Esophagus squamous epithelium (tissue), 4 donors: ENCODE measurements around the gene BEND4.

Source experiments
- POLR2A ChIP-seq, 4 donors: fragments of 450-650 bp; IDR thresholded peaks; one replicate each; pipeline ENCODE4 v1.6.1; 2017; ENCODE audit warnings: antibody characterized with exemption in 4 of 4, mild to moderate bottlenecking in 4 of 4, moderate library complexity in 3 of 4
- TF ChIP-seq, protein P1 (sequence below), 6 experiments: fragments of 450-650 bp in 4 of 6; fragments of 200-600 bp in 2 of 6; sonication (generic) in 2 of 6; IDR thresholded peaks; one replicate each; pipeline ENCODE4 v1.5.1; 2016 to 2019; ENCODE audit warnings: antibody characterized with exemption in 6 of 6, mild to moderate bottlenecking in 4 of 6, moderate library complexity in 4 of 6

DNA sequence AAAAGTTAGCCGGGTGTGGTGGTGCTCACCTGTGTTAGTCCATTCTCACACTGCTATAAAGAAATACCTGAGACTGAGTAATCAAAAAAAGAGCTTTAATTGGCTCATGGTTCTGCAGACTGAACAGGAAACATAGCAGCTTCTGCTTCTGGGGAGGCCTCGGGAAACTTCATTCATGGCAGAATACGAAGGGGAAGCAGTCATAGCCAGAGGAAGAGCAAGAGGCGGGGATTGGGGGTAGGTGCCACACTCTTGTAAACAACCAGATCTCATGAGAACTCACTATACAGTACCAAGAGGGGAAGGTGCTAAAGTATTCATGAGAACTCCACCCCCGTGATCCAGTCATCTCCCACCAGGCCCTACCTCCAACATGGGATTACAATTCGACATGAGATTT is 64.1 kb downstream of the BEND4 start:
- TF ChIP-seq, protein P1, sequence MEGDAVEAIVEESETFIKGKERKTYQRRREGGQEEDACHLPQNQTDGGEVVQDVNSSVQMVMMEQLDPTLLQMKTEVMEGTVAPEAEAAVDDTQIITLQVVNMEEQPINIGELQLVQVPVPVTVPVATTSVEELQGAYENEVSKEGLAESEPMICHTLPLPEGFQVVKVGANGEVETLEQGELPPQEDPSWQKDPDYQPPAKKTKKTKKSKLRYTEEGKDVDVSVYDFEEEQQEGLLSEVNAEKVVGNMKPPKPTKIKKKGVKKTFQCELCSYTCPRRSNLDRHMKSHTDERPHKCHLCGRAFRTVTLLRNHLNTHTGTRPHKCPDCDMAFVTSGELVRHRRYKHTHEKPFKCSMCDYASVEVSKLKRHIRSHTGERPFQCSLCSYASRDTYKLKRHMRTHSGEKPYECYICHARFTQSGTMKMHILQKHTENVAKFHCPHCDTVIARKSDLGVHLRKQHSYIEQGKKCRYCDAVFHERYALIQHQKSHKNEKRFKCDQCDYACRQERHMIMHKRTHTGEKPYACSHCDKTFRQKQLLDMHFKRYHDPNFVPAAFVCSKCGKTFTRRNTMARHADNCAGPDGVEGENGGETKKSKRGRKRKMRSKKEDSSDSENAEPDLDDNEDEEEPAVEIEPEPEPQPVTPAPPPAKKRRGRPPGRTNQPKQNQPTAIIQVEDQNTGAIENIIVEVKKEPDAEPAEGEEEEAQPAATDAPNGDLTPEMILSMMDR (IDR thresholded peaks at IDR 0.05) = no peak
- no peak for TF ChIP-seq POLR2A (IDR thresholded peaks at IDR 0.05)
